ENCODE data around the gene GALT.
A peak's percentile ranks its signal among the peaks of the same experiment; 100 is the strongest.

The GALT gene

DNA sequence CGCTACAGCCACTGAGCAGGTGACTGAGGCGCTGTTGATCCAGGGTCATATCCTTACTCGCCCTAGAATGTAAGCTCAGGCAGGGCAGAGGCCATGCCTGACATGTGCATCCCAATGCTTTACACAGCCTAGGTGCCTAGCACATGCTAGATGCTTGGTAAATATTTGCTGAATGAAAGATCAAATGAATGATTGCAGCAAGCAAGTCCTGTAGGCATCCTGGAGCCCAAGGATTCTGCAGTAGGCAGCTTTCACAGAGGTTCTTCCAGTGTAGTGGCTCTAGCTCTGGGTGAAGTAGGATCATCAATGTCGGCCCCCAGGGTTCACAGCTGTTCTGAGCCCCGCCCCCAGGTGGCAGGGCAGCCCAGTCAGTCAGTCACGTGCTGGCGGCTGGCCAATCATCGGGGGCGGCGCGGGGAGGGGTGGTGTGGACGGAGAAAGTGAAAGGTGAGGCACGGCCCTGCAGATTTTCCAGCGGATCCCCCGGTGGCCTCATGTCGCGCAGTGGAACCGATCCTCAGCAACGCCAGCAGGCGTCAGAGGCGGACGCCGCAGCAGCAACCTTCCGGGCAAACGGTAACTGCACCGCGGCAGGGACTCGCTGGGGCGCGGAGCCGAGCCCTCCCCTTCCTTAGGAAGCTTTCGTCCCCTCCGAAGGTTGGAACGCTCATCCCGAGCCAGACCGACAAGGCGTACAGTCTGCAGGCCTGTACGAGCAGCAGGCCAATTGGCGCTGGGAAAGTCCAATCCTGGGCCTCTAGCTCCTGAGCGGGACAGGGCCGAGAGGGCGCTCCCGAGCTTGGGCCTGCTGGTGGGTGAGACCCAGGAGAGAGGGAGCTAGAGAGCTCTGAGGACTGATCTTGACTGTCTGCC is at the start of gene GALT:
TSS of gene GALT (plus strand) at position 465 of the 873 bp plus-strand sequence. CDS start at position 495, 30 bp downstream.
- peak; percentile 78 for DNase-seq (ENCODE audit: low read depth)

DNA sequence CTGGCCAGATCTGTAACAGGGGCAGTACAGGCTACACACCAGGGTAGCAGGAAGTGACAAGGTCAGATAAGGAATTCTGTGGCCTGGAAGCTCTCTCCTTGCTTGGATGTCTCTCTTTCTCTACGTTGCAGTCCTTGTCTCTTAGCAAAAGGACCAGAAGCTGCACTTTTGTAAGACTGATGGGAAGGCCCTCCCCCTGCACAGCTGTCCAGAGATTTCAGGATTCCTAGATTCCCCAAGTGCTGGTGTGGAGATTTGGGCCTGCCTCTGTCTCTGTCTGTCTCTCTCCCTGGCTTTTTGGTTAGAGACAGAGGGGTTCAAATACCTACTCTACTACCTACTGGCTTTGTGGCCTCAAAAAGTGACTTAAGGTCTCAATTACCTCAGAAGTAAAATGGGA is 46.9 kb upstream of the GALT start:
- no peak for DNase-seq (ENCODE audit: low read depth)

DNA sequence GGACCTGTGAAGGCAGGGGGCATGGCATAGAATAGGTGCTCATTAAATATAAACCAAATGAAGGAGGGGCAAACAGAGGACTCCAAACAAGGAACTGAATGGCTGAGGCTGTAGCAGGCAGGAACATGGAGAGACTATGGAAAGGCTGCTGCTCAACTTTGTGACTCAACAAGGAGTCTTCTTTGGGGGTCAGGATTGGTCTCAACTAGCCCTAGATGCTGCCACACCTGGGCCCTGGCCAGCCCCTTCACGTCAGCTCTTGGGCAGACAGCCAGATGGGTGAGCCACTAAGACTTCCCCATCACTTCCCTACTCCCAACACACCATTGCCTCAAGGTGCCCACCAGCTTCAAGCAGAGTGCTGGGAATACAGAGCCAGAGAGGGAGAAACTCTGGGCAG is 45.6 kb upstream of the GALT start:
- no peak for DNase-seq (ENCODE audit: low read depth)

DNA sequence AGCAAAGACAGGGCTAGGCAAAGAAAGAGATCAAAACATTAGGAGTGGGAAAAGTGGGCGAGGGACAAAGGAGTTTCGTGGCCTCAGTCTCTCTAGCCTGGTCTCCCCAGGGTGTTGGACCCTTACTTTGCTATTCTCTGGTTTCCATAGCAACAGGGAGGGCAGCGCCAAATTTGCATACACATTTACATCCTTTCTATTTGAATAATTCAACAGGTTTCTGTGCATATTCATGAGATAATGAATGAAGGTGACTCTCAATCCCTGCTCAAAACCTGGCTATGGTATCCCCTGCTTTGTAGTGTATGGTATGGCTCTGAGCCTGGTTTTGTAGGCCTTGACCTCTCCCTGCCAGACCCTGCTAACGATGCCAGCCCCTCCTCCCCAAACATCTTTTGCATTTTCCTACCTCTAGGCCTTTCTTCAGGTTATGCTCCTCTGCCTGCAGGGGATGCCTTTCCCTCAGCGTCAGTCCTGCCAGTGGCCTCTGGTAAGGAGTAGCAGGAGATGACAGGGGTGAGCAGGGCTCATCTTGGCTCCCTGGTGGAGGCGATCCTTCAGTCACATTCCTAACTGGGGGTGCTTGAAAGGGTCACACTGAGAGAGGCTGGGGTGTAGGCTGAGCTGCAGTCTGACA is 44.4 kb upstream of the GALT start:
- DNase-seq (ENCODE audit: low read depth) = no peak

DNA sequence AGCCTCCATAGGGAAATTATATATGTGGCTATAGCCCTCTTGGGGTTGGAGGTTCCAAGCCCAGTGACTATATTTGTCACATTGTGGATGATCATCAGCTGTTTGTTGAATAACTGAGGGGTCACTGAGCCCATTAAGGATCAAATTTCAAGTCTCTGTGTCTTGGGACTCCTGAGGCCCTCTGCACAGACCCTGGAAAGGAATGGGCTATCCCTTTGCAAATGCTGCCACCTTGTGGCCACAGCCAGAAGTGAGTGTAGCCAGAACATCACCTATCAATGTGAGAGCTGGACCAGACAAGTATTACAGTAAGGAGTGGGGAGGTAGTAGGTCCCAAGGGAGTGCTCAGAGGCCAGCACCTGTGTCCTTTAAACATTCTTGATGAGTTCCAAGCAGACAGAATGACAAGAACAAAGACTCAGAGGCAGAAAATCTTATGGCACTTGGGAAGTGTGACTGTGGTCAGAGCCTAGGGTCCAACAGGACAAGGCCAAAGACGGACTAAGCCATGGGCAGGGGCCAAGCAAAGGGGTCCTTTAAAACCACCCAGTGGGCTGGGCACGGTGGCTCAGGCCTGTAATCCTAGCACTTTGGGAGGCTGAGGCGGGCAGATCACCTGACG is 42.8 kb upstream of the GALT start:
- peak; percentile 54 for DNase-seq (ENCODE audit: low read depth)

DNA sequence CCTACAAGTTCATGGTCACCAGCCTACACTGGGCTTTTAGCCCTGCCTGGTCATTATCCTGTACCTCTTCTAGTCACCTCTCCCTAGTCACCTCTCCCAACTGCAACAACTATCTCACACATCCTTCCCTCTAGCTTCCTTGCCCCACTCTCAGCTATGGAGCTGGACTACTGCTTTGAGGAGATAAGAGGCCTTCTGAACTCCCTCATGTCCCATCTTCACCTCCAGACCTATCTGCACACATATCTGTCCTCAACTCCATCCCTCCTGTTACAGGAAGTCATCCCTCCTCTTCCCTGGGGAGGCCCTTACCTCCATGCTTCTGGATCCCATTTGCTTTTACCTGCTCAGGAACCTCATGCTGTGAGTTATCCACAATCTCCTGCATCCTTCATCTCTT is 40.3 kb upstream of the GALT start:
- no peak for DNase-seq (ENCODE audit: low read depth)

DNA sequence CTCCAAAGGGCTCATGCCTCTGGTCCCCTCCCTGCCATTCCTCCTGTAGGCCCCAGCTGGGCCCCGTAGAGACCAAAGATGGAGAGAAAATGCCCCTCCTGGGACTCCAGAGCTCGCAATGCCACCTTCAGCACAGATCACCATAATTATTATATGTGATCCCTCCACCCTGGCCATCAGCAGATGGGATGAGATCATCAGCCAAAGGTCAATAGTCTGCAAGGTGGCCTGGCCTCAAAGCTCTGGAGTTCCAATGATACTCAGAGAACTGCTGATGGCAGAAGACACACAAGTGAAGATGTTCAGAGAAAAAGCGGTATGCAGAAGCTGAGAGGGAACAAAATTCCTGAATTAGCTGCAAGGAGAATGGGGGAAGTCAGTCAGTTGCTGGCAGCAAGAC is 39.6 kb upstream of the GALT start:
- no peak for DNase-seq (ENCODE audit: low read depth)

DNA sequence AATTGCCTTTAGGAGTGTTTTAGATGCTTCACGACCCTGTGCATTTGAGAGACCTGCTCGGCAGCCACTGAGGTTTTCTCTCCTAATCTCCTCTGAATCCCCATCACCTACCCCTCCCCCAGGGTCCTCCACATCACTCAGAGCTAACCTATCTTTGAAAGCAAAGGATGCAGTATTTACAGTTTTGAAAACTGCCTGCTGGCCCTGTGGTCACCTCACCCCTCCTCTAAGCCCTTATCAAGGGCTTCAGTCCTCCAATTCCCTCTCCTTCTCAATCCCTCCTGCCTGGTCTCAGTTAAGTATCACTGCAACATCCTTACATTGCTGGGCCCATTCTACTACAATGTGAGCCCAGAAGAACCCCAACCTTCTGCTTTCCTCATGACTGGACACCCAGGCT is 39.1 kb upstream of the GALT start:
- no peak for DNase-seq (ENCODE audit: low read depth)

DNA sequence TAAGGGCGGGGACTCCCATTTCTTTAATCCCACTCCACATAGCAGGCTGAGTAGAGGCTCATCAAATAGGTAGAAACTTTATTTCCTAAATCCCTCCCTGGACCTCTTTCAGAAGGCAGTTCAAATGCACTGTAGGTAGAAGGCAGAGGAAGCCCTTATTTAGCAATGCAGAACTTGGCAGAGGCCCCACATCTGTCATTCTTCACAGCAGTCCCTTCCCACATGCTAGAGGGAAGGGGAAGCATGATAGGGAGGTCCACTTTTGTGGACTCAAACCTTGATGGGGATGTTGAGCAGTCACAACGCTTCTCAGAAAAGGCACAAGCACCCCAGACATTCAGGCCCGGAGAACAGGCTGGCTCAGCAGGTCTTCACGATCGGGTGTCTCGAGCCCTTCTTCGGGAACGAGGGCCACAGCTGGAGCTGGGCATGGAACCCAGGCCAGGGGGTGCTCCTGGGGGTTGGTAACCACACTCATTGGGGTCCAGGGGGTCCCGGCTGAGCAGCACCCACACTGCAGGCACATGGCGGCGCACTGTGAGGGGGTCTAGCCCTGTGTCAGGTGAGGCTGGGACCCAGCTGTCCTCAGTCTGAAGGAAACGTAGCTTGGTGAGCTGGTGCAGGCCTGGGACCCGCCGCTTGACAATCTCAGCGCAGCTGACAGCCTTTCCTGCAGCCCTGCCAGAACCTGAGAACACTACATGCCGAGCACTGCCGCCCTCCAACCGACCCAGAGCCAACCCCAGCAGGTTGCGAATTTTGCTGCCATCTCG is 35.9 kb upstream of the GALT start:
- peak; percentile 16 for DNase-seq (ENCODE audit: low read depth)

DNA sequence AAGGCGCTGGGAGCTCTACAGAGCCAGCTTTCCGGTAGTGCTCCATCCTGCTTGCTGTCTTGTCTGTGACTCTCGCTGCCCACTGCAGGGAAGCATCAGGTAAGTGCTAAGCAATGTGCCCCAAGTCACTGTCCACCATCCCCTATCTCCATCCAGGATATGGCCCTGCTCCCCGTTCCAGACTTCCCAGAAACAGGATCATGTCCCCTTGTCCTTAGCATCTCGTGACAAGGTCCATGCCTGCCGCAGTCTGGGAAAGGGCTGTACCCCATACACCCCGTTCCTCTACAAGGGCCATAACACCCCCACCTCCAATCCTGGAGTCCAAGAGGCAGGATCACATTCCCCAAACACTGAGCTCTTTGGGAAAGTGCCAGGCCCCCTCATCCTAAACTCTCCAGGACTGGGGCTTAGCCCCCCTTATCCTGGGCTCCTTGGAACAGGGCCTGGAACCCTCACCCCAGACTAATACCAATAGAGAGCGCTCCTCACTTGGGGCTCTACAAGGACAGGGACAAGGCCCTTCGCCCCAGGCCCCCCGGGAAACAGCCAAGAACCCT is 35.1 kb upstream of the GALT start:
- DNase-seq (ENCODE audit: low read depth) = no peak

DNA sequence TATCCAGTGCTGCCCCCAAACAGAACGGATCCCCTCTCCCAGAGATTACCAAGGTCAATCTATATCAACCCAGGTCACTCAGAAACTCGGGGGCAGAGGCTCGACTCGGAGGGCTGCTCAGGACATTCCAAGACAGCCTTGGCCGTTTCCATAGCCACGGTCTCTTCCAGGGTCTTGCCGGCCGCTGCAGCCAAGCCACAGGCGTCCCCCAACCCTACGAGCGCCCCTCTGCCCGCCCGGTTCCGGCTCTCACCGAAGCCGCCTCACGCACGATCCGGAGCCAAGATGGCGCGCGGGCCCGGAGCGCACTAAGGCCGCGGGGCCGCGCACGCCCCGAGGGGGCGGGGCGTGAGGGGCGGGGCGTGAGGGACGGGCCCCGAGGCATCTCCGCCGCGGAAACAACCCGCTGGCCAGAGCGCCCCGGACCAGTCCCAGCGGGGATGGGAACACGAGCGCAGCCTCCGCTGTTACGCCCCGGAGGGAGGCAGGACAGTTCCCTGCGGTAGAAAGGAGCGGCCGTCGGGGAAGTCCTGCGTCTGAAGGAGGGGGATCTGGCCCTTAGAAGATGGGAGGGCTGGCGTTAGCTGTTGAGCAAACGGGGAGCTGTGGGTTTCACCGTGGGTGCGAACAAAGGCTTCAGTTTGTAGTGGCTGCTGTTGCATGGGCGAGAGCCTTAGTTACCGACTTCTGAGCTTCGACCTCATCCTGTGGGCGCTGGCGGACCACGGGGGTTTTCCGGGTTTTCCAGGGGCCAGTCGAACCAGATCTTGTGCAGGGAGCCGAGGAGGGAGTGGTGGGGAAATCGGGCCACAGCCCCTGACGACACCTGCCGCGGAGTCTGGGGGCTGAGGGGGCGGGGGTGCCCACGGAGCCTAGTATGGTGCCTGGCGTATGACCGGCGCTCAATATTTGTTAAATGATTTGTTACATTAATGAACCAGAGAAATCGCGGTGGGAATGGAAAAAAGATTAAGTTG is 34.4 kb upstream of the GALT start, which contains the start of gene RPP25L:
TSS of gene RPP25L (minus strand) at position 287 of the 977 bp plus-strand sequence. CDS start 801 bp downstream, outside the sequence.
- DNase-seq (ENCODE audit: low read depth) = peak; percentile 72

DNA sequence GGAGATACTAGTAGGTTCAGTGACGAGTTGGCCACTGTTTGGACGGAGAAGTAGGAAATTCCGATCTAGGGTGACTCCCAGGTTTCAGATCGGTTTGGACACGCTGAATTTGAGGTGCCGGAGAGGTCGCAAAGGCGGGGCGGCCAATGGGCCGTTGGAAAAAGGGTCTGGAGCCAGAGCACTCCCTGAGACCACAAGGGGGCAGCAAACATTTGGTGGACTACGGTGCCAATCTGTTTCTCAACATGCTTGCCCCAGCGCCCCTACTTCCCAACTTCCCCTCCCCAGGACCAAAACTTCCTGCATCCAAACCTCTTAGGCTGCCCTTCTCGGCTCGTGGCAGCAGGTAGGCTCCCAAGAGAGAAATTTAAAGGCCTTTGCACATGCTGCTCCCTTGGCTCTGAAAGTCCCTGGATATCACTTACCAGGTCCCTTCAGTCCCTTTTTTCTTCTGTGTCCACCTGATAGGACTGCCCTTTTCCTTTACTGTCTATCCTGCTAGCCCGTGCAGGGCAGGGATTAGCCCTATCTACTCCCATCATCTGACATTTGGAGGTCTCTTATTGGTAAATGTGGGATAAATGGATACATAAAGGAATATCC is 33.6 kb upstream of the GALT start:
- DNase-seq (ENCODE audit: low read depth) = peak; percentile 60

DNA sequence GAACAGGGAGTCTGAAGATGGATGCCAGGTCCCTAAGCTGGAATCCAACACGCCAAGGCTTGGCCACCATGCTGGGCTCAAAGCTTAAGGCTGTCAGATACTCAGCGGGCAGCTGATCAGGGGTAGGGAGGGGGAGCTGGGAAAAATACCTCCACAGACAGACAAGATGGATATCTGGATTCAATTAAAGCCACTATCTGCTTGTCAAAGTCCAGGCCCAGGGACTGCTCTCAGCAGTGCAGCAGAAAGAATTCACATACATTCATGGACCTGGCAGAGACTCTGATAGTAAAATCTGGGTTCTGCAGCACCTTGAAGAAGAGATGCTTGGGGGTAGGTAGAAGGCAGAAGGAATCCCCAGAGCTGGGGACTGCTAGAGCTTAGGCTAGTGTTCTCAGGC is 31.3 kb upstream of the GALT start:
- DNase-seq (ENCODE audit: low read depth) = no peak

DNA sequence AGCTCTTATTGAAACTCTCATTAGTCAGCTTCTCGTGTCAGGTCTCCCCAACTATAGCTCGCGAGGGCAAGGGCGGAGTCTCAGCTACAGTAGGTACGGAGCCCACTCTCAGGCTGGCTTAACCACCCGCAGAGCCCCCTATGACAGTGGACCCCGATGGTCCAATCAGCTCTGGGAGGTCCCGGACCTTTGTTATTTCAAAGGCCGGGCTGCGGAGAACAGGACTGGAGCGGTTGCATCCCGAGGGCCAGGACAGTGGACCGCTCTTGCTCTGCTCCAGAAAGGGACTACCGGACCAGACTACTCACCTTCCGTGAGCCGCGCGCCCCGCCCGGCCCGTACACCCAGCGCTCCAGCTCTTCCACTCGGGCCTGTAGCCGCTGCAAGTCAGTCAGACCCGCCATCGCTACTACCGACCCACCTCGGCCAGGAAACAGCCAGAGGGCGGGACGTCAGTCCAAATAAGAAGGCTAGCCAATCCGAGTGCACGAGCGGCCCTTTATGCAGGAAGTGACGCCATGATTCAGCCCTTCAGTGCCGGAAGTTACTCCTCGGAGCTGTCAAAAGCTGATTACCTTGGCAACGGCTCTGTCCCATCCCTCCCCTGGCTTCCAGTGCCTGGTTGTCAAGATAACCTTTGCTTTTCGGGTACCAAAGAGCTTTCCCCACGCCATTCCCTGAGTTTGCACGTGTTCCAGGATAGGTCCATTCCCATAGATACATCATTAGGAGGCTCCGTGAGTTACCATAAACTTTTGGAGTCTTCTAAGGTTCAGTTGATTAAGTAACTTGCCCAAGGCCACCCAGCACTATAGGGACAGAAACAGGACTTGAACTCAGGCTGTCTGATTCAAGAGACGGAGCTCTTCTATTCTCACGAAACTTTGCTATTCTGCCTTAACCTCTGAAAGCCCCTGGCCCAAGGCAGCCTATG is 26.1 kb upstream of the GALT start, which contains the start of gene DCTN3:
TSS of gene DCTN3 (minus strand) at position 435 of the 934 bp plus-strand sequence. CDS start at position 404, 31 bp downstream.
- DNase-seq (ENCODE audit: low read depth) = peak; percentile 93

DNA sequence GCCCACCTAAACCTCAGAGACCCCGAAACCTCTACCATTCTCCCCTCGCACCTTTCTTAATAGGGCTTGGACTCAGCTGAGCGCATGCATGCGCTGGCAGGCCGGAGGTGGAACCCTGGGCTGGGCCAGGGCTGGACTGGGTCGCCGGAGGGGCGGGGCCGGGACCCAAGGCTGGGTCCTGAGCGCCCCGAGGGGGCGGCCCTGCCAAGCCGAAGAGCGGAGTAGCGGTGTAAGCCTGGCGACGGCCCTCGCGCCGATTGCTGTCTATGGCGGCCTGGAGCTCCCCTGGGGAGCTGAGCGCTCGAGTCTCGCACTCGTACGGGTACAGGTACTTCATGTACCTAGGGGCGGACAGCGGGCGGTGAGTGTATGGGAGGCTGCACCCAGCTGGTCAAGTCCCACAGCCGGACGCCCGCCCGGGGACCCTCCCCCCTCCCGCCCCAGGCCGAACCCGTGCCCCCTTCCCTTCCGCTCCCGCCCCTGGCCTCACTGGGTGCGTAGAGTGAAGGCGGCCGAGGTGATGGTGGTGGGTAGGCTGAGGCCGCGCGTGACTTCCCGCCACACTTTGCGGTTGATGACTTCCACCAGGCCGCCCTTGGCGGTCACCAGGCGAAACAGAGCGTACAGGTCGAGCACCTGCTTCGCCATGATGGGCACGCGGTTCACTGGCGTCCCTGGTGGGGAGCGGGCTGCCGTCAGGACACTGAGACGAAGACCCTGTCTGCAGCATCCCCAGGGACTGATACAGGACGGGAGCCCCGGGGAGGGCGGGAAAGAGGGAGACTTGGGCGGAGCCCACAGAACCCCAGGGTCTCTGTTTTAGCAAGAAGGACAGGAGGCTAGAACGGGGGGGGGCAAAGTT is 22.9 kb upstream of the GALT start:
- DNase-seq (ENCODE audit: low read depth) = no peak

DNA sequence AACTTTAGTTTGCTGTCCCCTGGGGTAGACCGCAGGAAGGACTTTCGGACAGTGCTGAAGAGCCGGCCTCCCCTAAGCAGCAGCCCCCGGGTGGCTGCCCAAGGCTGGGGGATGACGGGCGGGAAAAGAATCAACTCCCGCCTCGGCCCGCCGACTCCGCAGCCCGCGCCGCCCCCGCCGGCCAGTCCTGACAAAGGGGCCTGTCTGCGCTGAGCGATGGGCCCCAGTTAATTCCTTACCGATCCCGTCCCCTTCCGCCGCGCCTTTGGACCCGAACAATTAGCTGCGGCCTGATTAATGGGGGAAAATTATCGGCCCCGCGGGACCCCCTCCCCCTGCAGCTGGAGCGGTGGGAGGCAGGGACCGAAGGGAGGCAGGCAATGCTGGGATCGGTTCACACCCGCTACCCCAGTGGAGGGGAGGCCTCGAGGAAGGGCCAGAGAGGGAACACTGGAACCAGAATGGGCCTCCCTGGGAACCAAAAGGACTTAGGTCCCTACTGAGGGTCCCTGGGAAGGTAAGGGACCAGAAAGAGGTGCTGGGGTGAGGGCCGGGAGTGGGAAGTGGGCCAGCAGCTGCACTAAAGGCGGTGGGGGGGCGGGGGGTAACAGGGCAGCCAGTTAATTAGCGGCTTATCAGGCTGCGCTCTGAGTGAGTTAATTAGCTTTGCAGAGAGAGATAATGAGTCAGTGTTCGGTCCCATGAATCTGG is 21.8 kb upstream of the GALT start:
- no peak for DNase-seq (ENCODE audit: low read depth)

DNA sequence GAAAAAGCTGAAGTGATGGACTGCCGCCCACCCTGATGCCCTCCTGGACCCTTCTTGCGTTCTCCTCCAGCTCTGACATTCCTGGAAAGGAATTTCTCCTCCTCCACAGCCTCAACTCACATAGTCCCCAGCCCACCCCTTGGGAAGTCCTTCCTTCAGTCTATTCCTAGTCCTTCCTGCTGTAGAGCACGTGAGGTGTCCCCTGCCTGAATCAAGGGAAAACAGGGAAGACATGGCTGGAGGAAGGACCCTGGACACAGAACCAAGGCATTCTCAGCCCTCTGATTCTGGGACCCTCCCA is 21.3 kb upstream of the GALT start:
- no peak for DNase-seq (ENCODE audit: low read depth)

All from amniotic epithelial cell (primary cell).